ENCODE measurements around the gene FRMD3.

DNA sequence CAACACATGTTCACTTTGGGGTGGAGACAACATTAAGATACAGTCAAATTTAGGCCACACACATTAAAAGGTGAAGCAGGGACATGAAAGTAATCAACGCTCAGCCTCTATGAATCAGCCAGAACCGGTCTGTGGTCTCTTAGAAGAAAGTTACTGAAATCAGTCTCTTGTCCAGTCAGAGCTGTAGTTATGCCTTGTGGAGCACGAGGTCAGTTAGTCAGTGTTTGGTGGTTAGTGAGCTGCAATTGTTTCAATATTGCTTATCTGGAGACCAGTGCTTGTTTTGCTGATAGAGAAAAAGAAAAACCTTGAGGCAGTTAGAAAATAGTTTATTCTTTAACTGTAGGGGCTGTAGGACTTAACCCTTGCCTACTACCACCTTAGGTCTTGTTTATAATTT lies 317.5 kb downstream of the FRMD3 start:
- TF ChIP-seq CTCF (conservative IDR thresholded peaks at IDR 0.05; ENCODE audit: low read depth, low read length) (no peak), EZH2phosphoT487 (IDR thresholded peaks at IDR 0.05; ENCODE audit: borderline replicate concordance, low read length) (no peak)
